AG10803 (cell line): ENCODE data around the gene PPP1R12A.

Source experiments
- DNase-seq: peaks from one replicate; pipeline ENCODE4 v3.0.0; 2010; ENCODE audit warnings: low read depth
- H3K4me3 ChIP-seq: 2 replicates; pipeline ENCODE4 v1.5.1; 2011; ENCODE audit warnings: mild to moderate bottlenecking, low read length, control low read depth
- TF ChIP-seq, protein P1 (sequence below): conservative IDR thresholded peaks from 2 replicates; pipeline ENCODE4 v1.5.1; 2011; ENCODE audit warnings: mild to moderate bottlenecking, low read length, control low read depth, inconsistent platforms

Gene PPP1R12A

DNA sequence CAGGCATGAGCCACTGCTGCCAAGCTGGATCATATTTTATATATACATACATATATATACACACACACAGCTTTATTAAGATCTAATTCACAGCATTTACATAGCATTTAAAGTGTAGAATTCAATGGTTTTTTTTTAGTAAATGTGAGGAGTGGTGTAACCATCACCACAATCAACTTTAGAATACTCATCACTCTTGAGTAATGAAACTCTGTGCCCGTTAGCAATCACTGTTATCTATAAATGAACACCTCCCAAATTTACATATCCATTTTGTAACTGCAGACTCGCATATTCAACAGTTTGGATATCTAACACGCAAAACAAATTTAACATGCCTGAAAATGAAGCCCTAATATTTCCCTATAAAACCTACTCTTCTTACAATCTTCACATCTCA, 90.9 kb downstream of the PPP1R12A start:
- TF ChIP-seq, protein P1, sequence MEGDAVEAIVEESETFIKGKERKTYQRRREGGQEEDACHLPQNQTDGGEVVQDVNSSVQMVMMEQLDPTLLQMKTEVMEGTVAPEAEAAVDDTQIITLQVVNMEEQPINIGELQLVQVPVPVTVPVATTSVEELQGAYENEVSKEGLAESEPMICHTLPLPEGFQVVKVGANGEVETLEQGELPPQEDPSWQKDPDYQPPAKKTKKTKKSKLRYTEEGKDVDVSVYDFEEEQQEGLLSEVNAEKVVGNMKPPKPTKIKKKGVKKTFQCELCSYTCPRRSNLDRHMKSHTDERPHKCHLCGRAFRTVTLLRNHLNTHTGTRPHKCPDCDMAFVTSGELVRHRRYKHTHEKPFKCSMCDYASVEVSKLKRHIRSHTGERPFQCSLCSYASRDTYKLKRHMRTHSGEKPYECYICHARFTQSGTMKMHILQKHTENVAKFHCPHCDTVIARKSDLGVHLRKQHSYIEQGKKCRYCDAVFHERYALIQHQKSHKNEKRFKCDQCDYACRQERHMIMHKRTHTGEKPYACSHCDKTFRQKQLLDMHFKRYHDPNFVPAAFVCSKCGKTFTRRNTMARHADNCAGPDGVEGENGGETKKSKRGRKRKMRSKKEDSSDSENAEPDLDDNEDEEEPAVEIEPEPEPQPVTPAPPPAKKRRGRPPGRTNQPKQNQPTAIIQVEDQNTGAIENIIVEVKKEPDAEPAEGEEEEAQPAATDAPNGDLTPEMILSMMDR: no peak

DNA sequence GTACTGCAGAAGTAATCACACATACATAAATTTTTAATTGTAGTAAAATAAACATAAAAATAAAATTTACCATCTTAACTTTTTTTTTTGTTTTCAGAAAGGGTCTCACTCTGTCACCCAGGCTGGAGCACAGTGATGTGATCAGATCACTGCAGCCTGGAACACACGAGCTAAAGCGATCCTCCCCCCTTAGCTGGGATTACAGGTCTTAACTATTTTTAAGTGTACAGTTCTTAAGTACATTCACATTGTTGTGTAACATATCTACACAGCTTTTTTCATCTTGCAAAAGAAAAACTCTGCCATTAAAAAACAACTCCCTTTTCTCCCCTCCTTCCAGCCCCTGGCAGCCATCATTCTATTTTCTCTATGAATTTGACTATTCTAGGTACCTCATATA, 92.3 kb downstream of the PPP1R12A start:
- no peak for DNase-seq
- TF ChIP-seq, protein P1: no peak
- H3K4me3 ChIP-seq: no peak overlapping the region

More for the DNA sequence above, 90.9 kb downstream of the PPP1R12A start:
- H3K4me3 ChIP-seq: no peak overlapping the region
- DNase-seq: no peak

DNA sequence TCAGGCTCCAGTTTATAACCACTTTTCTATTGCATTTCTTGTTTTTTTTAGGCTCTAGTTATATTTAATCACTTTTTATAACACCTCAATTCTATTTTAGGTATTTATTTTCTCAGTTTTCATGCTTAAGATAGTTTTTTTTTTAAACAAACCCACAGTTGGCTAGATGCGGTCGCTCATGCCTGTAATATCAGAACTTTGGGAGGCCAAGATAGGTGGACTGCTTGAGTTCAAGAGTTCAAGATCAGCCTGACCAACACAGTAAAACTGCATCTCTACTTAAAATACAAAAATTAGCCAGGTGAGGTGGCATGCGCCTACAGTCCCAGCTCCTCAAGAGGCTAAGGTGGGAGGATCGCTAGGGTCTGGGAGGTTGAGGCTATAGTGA, 93.0 kb downstream of the PPP1R12A start:
- TF ChIP-seq, protein P1: no peak
- H3K4me3 ChIP-seq: no peak overlapping the region
- DNase-seq: no peak

DNA sequence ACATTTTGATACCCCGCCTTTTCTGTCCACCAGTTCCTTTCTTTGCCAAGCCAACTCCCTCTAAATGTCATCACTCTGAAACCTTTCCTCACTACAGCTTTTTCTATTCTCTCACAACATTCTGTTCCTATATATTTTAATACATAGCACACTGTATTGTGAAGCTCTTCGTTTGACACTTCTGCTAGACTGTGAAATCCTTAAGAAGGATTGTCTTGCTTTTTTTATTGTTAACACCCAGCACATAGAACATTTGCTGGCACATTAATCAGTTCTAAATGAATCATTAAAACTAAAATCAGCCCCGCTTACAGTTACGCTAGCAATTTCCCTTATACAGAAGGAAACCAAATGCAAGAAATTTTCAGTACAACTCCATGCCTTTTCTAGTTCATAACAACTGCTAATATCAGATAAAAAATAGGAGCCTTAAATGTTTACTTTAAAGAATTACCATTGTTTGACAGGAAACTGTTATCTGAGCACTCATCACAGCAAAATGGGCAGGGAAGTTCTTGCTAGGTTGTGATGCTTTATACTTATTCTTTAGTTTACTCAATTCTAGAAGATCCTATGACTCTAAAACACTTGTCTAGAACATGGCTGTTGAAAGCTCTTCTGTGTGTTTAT, 93.5 kb downstream of the PPP1R12A start:
- TF ChIP-seq, protein P1: no peak
- DNase-seq: no peak
- H3K4me3 ChIP-seq: no peak overlapping the region

DNA sequence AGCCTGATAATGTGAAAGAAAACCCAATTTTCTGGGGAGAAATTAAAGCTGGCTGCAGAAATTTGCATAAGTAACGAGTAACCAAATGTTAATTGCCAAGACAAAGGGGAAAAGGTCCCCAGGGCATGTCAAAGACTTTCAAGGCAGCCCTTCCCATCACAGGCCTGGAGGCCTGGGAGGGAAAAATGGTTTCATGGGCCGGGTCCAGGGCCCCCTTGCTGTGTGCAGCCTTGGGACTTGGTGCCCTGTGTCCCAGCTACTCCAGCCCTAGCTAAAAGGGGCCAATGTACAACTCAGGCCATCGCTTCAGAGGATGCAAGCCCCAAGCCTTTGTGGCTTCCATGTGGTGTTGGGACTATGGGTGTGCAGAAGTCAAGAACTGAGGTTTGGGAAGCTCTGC, 96.5 kb downstream of the PPP1R12A start:
- DNase-seq: no peak
- no peak overlapping the region for H3K4me3 ChIP-seq
- TF ChIP-seq, protein P1: no peak

DNA sequence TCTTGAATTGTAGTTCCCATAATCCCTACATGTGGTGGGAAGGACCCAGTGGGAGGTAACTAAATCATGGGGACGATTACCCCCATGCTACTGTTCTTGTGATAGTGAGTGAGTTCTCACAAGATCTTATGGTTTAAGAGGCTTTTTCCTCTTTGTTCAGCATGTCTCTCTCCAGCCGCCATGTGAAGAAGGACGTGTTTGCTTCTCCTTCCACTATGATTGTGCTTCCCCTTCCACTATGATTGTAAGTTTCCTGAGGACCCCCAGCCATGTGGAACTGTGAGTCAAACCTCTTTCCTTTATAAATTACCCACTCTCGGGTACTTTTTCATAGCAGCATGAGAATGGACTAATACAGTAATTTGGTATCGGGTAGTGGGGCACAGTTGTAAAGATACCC, 97.3 kb downstream of the PPP1R12A start:
- H3K4me3 ChIP-seq: no peak overlapping the region
- no peak for DNase-seq
- TF ChIP-seq, protein P1: no peak

DNA sequence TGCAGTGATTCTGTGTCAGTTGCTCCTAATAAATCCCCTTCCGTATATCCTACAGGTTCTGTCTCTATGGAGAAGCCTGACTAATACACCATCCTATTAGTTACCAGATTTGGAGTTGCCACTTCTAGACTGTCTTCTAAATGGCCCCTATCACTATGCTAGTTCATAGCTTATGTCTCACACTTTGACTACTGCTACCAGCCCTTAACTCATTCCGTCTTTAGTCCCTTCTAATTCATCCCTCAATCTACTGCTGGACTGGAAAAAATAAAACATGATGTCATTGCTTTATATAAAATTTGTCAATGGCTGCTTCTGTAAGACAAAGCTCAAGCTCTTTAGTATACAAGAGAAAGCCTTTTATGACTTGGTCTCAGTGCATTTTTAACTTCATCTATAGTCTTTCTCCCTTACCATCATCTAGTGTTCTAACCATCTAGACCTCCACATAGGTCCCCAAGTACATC, 99.5 kb downstream of the PPP1R12A start:
- no peak overlapping the region for H3K4me3 ChIP-seq
- TF ChIP-seq, protein P1: no peak
- no peak for DNase-seq
